ENCODE data around the gene CNTN4. TPM values are rescaled to one million over a fixed set of nuclear protein-coding genes. Genes with fewer than 3 reads are reported as not detected.

Gene CNTN4
- total and polyA plus RNA-seq, 2 donors (not counting 3 experiments of a cell fraction or from before 2014, with no cell fraction given) = not detected

- Histone ChIP-seq H3K9me1 (replicated peaks; ENCODE audit: control insufficient read depth, extremely low read depth, insufficient read depth, low read length) (no peaks in the 10 kb centered on the region), H3K4me3 (replicated peaks in 1 of 3; ENCODE audit: insufficient read depth in 1 of 3, low read depth in 1 of 3, low read length in 3 of 3) (no peak overlapping the region), H3K27ac (ENCODE audit: insufficient read depth, low read depth, low read length) (no peak overlapping the region), H4K20me1 (replicated peaks; ENCODE audit: control insufficient read depth, extremely low read depth, insufficient read depth, low read length) (no peaks in the 10 kb centered on the region), H2AFZ (ENCODE audit: low read depth, low read length) (no peak overlapping the region), H3K9ac (replicated peaks; ENCODE audit: extremely low read depth, insufficient read depth, low read length) (no peak overlapping the region), H3K27me3 (ENCODE audit: control insufficient read depth in 2 of 2, insufficient read depth in 2 of 2, low read length in 2 of 2) (no peaks in the 10 kb centered on the region), H3K9me3 (replicated peaks; ENCODE audit: control insufficient read depth, insufficient read depth, low read length) (peaks cover 3% of the 10 kb centered on the region), H3K4me2 (ENCODE audit: insufficient read depth, low read length) (no peak overlapping the region), H3K4me1 (ENCODE audit: control insufficient read depth, extremely low read depth, insufficient read depth, low read length) (no peaks in the 10 kb centered on the region), H3K36me3 (ENCODE audit: control insufficient read depth in 2 of 2, extremely low read depth in 1 of 2, insufficient read depth in 2 of 2, low read length in 2 of 2) (no peaks in the 10 kb centered on the region), H3K79me2 (ENCODE audit: control insufficient read depth, insufficient read depth, low read length) (no peaks in the 10 kb centered on the region)
- BruUV-seq (replicated peaks) = no TSS peak
- ChIA-PET CTCF (no interaction called here), POLR2A (no interaction called here)
- intact Hi-C loops (cut with micrococcal nuclease) (no loop called here), dilution Hi-C loops (cut with MboI; ENCODE audit: extremely low pct_ligation_motif_present, low sequenced_read_pairs) (no loop called here)
- TF ChIP-seq POLR2A (IDR thresholded peaks at IDR 0.05; ENCODE audit: low read depth, low read length) = no peak
- FAIRE-seq = no peak
- DNase-seq (ENCODE audit: low read depth, low spot score) = no peak
These were observed 738.6 kb downstream of the CNTN4 start for GRCh38 chr3:2837239-2837638.

DNA sequence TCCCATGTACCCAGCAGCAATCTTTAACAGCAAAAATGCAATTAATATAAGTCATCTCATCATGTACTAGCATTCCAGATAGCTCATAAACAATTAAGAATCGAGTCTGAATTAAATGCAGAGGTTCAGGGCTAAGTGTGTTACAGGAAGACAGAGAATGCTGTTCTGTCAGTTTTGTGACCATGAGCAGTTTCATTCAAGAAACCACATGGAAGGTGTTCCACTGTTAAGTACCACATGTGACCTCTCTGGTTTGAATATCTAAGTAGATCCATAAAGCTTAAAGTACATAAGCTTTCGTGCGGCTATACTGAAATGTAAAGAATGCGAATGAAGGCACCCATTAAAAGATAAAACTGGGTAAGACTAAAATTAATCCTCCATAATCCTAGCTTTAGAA lies 739.2 kb downstream of the CNTN4 start:
- no peaks in the 10 kb centered on the region for H4K20me1 ChIP-seq (replicated peaks; ENCODE audit: control insufficient read depth, extremely low read depth, insufficient read depth, low read length)
- no peak overlapping the region for H3K4me2 ChIP-seq (ENCODE audit: insufficient read depth, low read length)
- ChIA-PET POLR2A (no interaction called here), CTCF (no interaction called here)
- FAIRE-seq (no peak), DNase-seq (ENCODE audit: low read depth, low spot score) (no peak)
- no peak overlapping the region for H3K9ac ChIP-seq (replicated peaks; ENCODE audit: extremely low read depth, insufficient read depth, low read length)
- H3K79me2 ChIP-seq (ENCODE audit: control insufficient read depth, insufficient read depth, low read length) = no peaks in the 10 kb centered on the region
- dilution Hi-C loops (cut with MboI; ENCODE audit: extremely low pct_ligation_motif_present, low sequenced_read_pairs) (no loop called here), intact Hi-C loops (cut with micrococcal nuclease) (no loop called here)
- no peak for TF ChIP-seq CTCF (IDR thresholded peaks at IDR 0.05; ENCODE audit: extremely low read depth in 1 of 2, insufficient read depth in 1 of 2, low read depth in 1 of 2, low read length in 2 of 2)
- TF ChIP-seq GATA2 (IDR thresholded peaks at IDR 0.05; ENCODE audit: insufficient read depth, insufficient read length, low read depth, low read length) = no peak
- no peak for TF ChIP-seq EZH2 (IDR thresholded peaks at IDR 0.05; ENCODE audit: borderline replicate concordance, low read depth, low read length, severe bottlenecking)
- no peak for TF ChIP-seq POLR2A (IDR thresholded peaks at IDR 0.05; ENCODE audit: low read depth, low read length)
- TF ChIP-seq MYC (IDR thresholded peaks at IDR 0.05; ENCODE audit: low read depth, low read length) = no peak
- no peak for TF ChIP-seq POLR2AphosphoS5 (IDR thresholded peaks at IDR 0.05; ENCODE audit: insufficient read depth, low read depth, low read length)
- TF ChIP-seq FOS (IDR thresholded peaks at IDR 0.05; ENCODE audit: borderline replicate concordance, insufficient read depth, low read length) = no peak
- no peak overlapping the region for H2AFZ ChIP-seq (ENCODE audit: low read depth, low read length)
- no peaks in the 10 kb centered on the region for H3K27me3 ChIP-seq (ENCODE audit: control insufficient read depth in 2 of 2, insufficient read depth in 2 of 2, low read length in 2 of 2)
- H3K36me3 ChIP-seq (ENCODE audit: control insufficient read depth in 2 of 2, extremely low read depth in 1 of 2, insufficient read depth in 2 of 2, low read length in 2 of 2) = no peaks in the 10 kb centered on the region
- no peak overlapping the region for H3K4me3 ChIP-seq (replicated peaks in 1 of 3; ENCODE audit: insufficient read depth in 1 of 3, low read depth in 1 of 3, low read length in 3 of 3)
- no TSS peak for BruUV-seq (replicated peaks)
- no peaks in the 10 kb centered on the region for H3K9me1 ChIP-seq (replicated peaks; ENCODE audit: control insufficient read depth, extremely low read depth, insufficient read depth, low read length)
- no peaks in the 10 kb centered on the region for H3K4me1 ChIP-seq (ENCODE audit: control insufficient read depth, extremely low read depth, insufficient read depth, low read length)
- H3K9me3 ChIP-seq (replicated peaks; ENCODE audit: control insufficient read depth, insufficient read depth, low read length) = peaks cover 2% of the 10 kb centered on the region
- no peak overlapping the region for H3K27ac ChIP-seq (ENCODE audit: insufficient read depth, low read depth, low read length)

Measured in endothelial cell of umbilical vein (primary cell).